K562 (cell line): ENCODE data around the gene BOLA3. TPM values are rescaled to one million over a fixed set of nuclear protein-coding genes. Genes with fewer than 3 reads are reported as not detected.

ENCODE experiments used
- ATAC-seq: fragments of 200-7000 bp; cut with Tn5 transposase; 3 replicates; pipeline ENCODE4 v1.9.1; 2020; ENCODE audit warnings: moderate library complexity
- BruUV-seq: library from RNA; stranded (reverse); fragments of 400-500 nt; replicated peaks from 2 replicates; lab custom pipeline; 2021; lab: Mats Ljungman, UMichigan
- CTCF ChIA-PET: fragments of 300-600 bp; formaldehyde crosslinking; extraction: SDS; loops from one replicate; lab custom pipeline; 2021; ENCODE audit warnings: low intra/inter-chr PET ratio; lab: Yijun Ruan, JAX
- POLR2A ChIA-PET: fragments of 300-600, 350-650 bp; sonication (Branson Sonifier 250); formaldehyde crosslinking; extraction: SDS; loops from one replicate; lab custom pipeline; 2021; ENCODE audit warnings: antibody characterized with exemption, inconsistent platforms; lab: Yijun Ruan, JAX
- DNase-seq, 4 experiments: peaks; one replicate each; pipeline versions ENCODE4 v3.0.0 to v3.0.0-alpha.2; 2011 to 2018; ENCODE audit warnings: low spot score in 3 of 4, mixed read lengths in 3 of 4; ENCODE audit errors: extremely low read depth in 1 of 4
- FAIRE-seq: peaks from 2 replicates; lab custom pipeline; 2011; peaks lifted over from hg19 to GRCh38; lab: Jason Lieb, UNC
- H2AFZ ChIP-seq: 2 replicates; pipeline ENCODE4 v1.6.0; 2011; ENCODE audit warnings: low read depth, low read length, control low read depth, inconsistent platforms
- H3K27ac ChIP-seq: fragments of 200-600 bp; 3 replicates; pipeline ENCODE4 v1.8.0; 2011; ENCODE audit warnings: low read depth, mild to moderate bottlenecking, control low read depth, inconsistent platforms, low read length, moderate library complexity, mixed read lengths; ENCODE audit errors: extremely low read depth
- H3K27me3 ChIP-seq, 2 experiments: fragments of 300-600 bp in 1 of 2; 2 replicates in 1 of 2; 3 replicates in 1 of 2; pipeline versions ENCODE4 v1.6.0 to v1.8.0; 2011; ENCODE audit warnings: inconsistent platforms in 2 of 2, low read length in 2 of 2, mild to moderate bottlenecking in 1 of 2, mixed read lengths in 1 of 2, moderate library complexity in 1 of 2; ENCODE audit not compliant: control insufficient read depth in 2 of 2, insufficient read depth in 2 of 2
- H3K36me3 ChIP-seq: fragments of 300-600 bp; 3 replicates; pipeline ENCODE4 v1.8.0; 2011; ENCODE audit warnings: mild to moderate bottlenecking, low read length, inconsistent platforms; ENCODE audit not compliant: control insufficient read depth, insufficient read depth
- H3K4me1 ChIP-seq, 2 experiments: fragments of 200-600 bp in 1 of 2; replicated peaks in 1 of 2; 2 replicates in 1 of 2; 3 replicates in 1 of 2; pipeline versions ENCODE4 v1.5.1 to v1.8.0; 2011; ENCODE audit warnings: inconsistent platforms in 2 of 2, low read length in 2 of 2, mild to moderate bottlenecking in 1 of 2, mixed read lengths in 1 of 2, moderate library complexity in 1 of 2; ENCODE audit not compliant: control insufficient read depth in 2 of 2, insufficient read depth in 2 of 2
- H3K4me2 ChIP-seq: 2 replicates; pipeline ENCODE4 v1.6.1; 2011; ENCODE audit warnings: low read length, control low read depth, inconsistent platforms, mixed read lengths; ENCODE audit not compliant: insufficient read depth
- H3K4me3 ChIP-seq: fragments of 200-600 bp; sonication (generic), shearing (Covaris generic); 2 replicates; pipeline ENCODE4 v1.5.1; 2016; ENCODE audit warnings: control low read depth, inconsistent platforms
- H3K79me2 ChIP-seq: fragments of 200-600 bp; 3 replicates; pipeline ENCODE4 v1.8.0; 2011; ENCODE audit warnings: low read length, inconsistent platforms; ENCODE audit not compliant: control insufficient read depth, insufficient read depth
- H3K9ac ChIP-seq, 2 experiments: 2 replicates each; pipeline versions ENCODE4 v1.6.0 to v1.6.1; 2011; ENCODE audit warnings: low read depth in 2 of 2, low read length in 2 of 2, control low read depth in 1 of 2, inconsistent platforms in 1 of 2, mild to moderate bottlenecking in 1 of 2, mixed read lengths in 1 of 2; ENCODE audit not compliant: insufficient read depth in 1 of 2
- H3K9me1 ChIP-seq: one replicate; pipeline ENCODE4 v1.6.0; 2011; ENCODE audit warnings: inconsistent platforms, mild to moderate bottlenecking, low read length, moderate library complexity; ENCODE audit not compliant: control insufficient read depth, insufficient read depth
- H3K9me3 ChIP-seq: replicated peaks from 2 replicates; pipeline ENCODE4 v1.5.1; 2011; ENCODE audit warnings: low read depth, low read length, inconsistent platforms; ENCODE audit not compliant: control insufficient read depth, insufficient read depth
- H4K20me1 ChIP-seq: replicated peaks from 2 replicates; pipeline ENCODE4 v1.6.1; 2011; ENCODE audit warnings: low read length, inconsistent platforms, mixed read lengths; ENCODE audit not compliant: control insufficient read depth, insufficient read depth
- ARID1B ChIP-seq: fragments of 450-650 bp; IDR thresholded peaks from 2 replicates; pipeline ENCODE4 v1.6.1; 2016; ENCODE audit warnings: antibody characterized with exemption, mild to moderate bottlenecking, inconsistent platforms
- ATF2 ChIP-seq: sonication (generic); formaldehyde crosslinking; IDR thresholded peaks from 2 replicates; pipeline ENCODE4 v1.8.1; 2022; ENCODE audit warnings: missing genetic modification reagents
- BRD9 ChIP-seq: fragments of 450-650 bp; IDR thresholded peaks from 2 replicates; pipeline ENCODE4 v1.6.1; 2018; ENCODE audit warnings: low read depth; ENCODE audit not compliant: partially characterized antibody
- CXXC5 ChIP-seq: fragments of 250-450 bp; sonication (Bioruptor Pico); IDR thresholded peaks from 2 replicates; pipeline ENCODE4 v1.8.0; 2022; ENCODE audit warnings: inconsistent platforms, mild to moderate bottlenecking, moderate library complexity
- DPF2 ChIP-seq: fragments of 450-650 bp; IDR thresholded peaks from 2 replicates; pipeline ENCODE4 v1.6.1; 2016
- ELF2 ChIP-seq: fragments of 250-450 bp; sonication (Bioruptor Pico); IDR thresholded peaks from 2 replicates; pipeline ENCODE4 v1.5.0; 2021; ENCODE audit warnings: mild to moderate bottlenecking
- EP300 ChIP-seq: IDR thresholded peaks from 2 replicates; pipeline ENCODE4 v1.6.1; 2012; ENCODE audit warnings: low read length, improper control_type of control experiment
- NFE2 ChIP-seq: IDR thresholded peaks from 2 replicates; pipeline ENCODE4 v1.6.1; 2014; ENCODE audit warnings: antibody characterized with exemption, low read depth
- RBM15 ChIP-seq: fragments of 200-400 bp; formaldehyde crosslinking; IDR thresholded peaks from 2 replicates; pipeline ENCODE4 v1.6.1; 2018; ENCODE audit warnings: mild to moderate bottlenecking, low read length, moderate library complexity; ENCODE audit not compliant: insufficient read depth
- RCOR1 ChIP-seq, 2 experiments: IDR thresholded peaks; 2 replicates each; pipeline ENCODE4 v1.6.1; 2012; ENCODE audit warnings: low read depth in 2 of 2, low read length in 2 of 2, borderline replicate concordance in 1 of 2, improper control_type of control experiment in 1 of 2
- SFPQ ChIP-seq: fragments of 200-400 bp; formaldehyde crosslinking; IDR thresholded peaks from 2 replicates; pipeline ENCODE4 v1.6.1; 2017; ENCODE audit warnings: mild to moderate bottlenecking, low read depth, low read length, moderate library complexity
- SMAD4 ChIP-seq: fragments of 250-450 bp; sonication (Bioruptor Pico); conservative IDR thresholded peaks from 2 replicates; pipeline ENCODE4 v1.8.0; 2021; ENCODE audit warnings: inconsistent platforms, mild to moderate bottlenecking, moderate library complexity
- ZNF584 ChIP-seq: fragments of 200-800 bp; sonication (Bioruptor generic); IDR thresholded peaks from 2 replicates; pipeline ENCODE4 v1.6.1; 2016; ENCODE audit warnings: low read depth, mild to moderate bottlenecking, missing genetic modification characterization, missing compliant biosample characterization
- ZNF592 ChIP-seq: fragments of 450-650 bp; IDR thresholded peaks from 2 replicates; pipeline ENCODE4 v1.6.1; 2017; ENCODE audit warnings: antibody characterized with exemption, mild to moderate bottlenecking
- ZNF75A ChIP-seq: fragments of 450-650 bp; formaldehyde crosslinking; IDR thresholded peaks from 2 replicates; pipeline ENCODE4 v1.4.0; 2020; ENCODE audit warnings: mild to moderate bottlenecking
- WGBS: fragments of 100-300 bp; shearing (Covaris generic); methylation state at CpG from one replicate; pipeline ENCODE4 v1.1.6; 2016; ENCODE audit warnings: low coverage, mixed read lengths; ENCODE audit not compliant: insufficient coverage; ENCODE audit errors: missing lambda C conversion rate; 5-methylcytosine and 5-hydroxymethylcytosine counted together
- in situ Hi-C: fragments of 300-500 bp; cut with MboI; formaldehyde crosslinking; loops from 4 replicates; pipeline ENCODE4 v1.15.0; 2018; ENCODE audit warnings: inconsistent platforms, mixed read lengths
- intact Hi-C: fragments of 100-400 bp; cut with micrococcal nuclease; formaldehyde crosslinking; loops from 2 replicates; pipeline ENCODE4 v1.14.2; 2022
- polyA plus RNA-seq, 8 experiments: library from polyadenylated mRNA; depleted of rRNA in 4 of 8; stranded (reverse) in 5 of 8; unstranded in 3 of 8; fragments of >200 nt; fragmentation: Nextera tagmentation in 2 of 8; fragmentation: Illumina TruSeq in 1 of 8; extraction: Ambion mirVana in 2 of 8; extraction: Trizol in 1 of 8; gene quantifications; 2 replicates each; pipeline versions ENCODE4 v1.2.1 to v1.2.3, GENCODE V29; 2011 to 2014; ENCODE audit warnings: inconsistent platforms in 1 of 8, missing spikeins in 1 of 8
- total RNA-seq, 7 experiments: library from RNA; depleted of rRNA in 6 of 7; stranded (reverse); fragments of >200 nt in 6 of 7; fragmentation: Illumina TruSeq in 2 of 7; extraction: Trizol in 2 of 7; gene quantifications; 2 replicates each; pipeline versions ENCODE4 v1.2.1 to v1.2.3, GENCODE V29; 2011 to 2021; ENCODE audit warnings: low replicate concordance in 1 of 7

Gene BOLA3
- total and polyA plus RNA-seq, 9 of the 15 experiments (the other 6 are each of a cell fraction or from before 2014, with no cell fraction given): 149 to 619 (median 255) TPM

- no TSS peak for BruUV-seq
- peak; percentile 61 for FAIRE-seq
- no peaks in the 10 kb centered on the region for H4K20me1 ChIP-seq
- peaks cover 0 to 9% of the 10 kb centered on the region in 2 experiments; a peak in 3 of 5 replicates for H3K4me1 ChIP-seq
- in situ Hi-C loops (no loop called here), intact Hi-C loops (no loop called here)
- H3K9ac ChIP-seq: no peak overlapping the region
- DNase-seq: no peak
- 42% methylated on average over 6 of the region's 6 CpGs for WGBS
- H3K9me3 ChIP-seq: peaks cover 3% of the 10 kb centered on the region; the same call in 1 of the 2 replicates
- no peak overlapping the region for H3K4me2 ChIP-seq
- H3K9me1 ChIP-seq: no peaks in the 10 kb centered on the region
- H3K4me3 ChIP-seq: no peak overlapping the region
- CTCF ChIA-PET: no interaction called here
- no peak overlapping the region for H3K27ac ChIP-seq
- peak; percentile 58 for ATAC-seq
- peaks cover 95% of the 10 kb centered on the region for H3K36me3 ChIP-seq
- POLR2A ChIA-PET: interaction anchor here (0.8 to 3.1 kb wide), 7 partner anchors 8 to 35 kb away, joined by 3 to 18 read pairs (median 6); partner anchors contain the start of genes BOLA3, MOB1A and MTHFD2
- peaks cover 45% of the 10 kb centered on the region for H3K79me2 ChIP-seq
- H3K27me3 ChIP-seq: no peaks in the 10 kb centered on the region
- H2AFZ ChIP-seq: no peak overlapping the region
- peak; percentile 75 for TF ChIP-seq DPF2
- TF ChIP-seq RBM15: no peak
- 0 out of 2 replicates have a peak, but pooled peaks have one; percentile 8 for TF ChIP-seq ZNF75A (CRISPR knock-in tag)
- TF ChIP-seq ZNF592: peak; percentile 29; the same call in 1 of the 2 replicates
- TF ChIP-seq RCOR1 (IDR thresholded peaks at IDR 0.05; ENCODE audit: borderline replicate concordance in 1 of 2, low read depth in 2 of 2, low read length in 2 of 2): 0 out of 4 replicates have a peak, but pooled peaks of 1 of the 2 experiments have one; percentile 13
- TF ChIP-seq NFE2: peak; percentile 17; the same call in 1 of the 2 replicates
- 0 out of 2 replicates have a peak, but pooled peaks have one; percentile 50 for TF ChIP-seq ZNF584
- TF ChIP-seq ARID1B: peak; percentile 46
- TF ChIP-seq ELF2 (CRISPR knock-in tag): no peak
- TF ChIP-seq EP300: peak; percentile 48; the same call in 1 of the 2 replicates
- TF ChIP-seq ATF2 (CRISPR knock-in tag): no peak
- TF ChIP-seq CXXC5 (CRISPR knock-in tag): peak; percentile 56
- no peak for TF ChIP-seq BRD9
- TF ChIP-seq SFPQ: no peak
- 0 out of 2 replicates have a peak, but pooled peaks have one; percentile 24 for TF ChIP-seq SMAD4 (CRISPR knock-in tag)
Observed at GRCh38 chr2:74162951-74163350, 15.2 kb upstream of the BOLA3 start.
